ENCODE measurements around the gene DUSP2. TPM values are rescaled to one million over a fixed set of nuclear protein-coding genes. Genes with fewer than 3 reads are reported as not detected.

DUSP2 gene
- total and polyA plus RNA-seq, 9 of the 15 experiments (the other 6 are each of a cell fraction or from before 2014, with no cell fraction given): 0.04 to 0.18 TPM; not detected in 7

DNA sequence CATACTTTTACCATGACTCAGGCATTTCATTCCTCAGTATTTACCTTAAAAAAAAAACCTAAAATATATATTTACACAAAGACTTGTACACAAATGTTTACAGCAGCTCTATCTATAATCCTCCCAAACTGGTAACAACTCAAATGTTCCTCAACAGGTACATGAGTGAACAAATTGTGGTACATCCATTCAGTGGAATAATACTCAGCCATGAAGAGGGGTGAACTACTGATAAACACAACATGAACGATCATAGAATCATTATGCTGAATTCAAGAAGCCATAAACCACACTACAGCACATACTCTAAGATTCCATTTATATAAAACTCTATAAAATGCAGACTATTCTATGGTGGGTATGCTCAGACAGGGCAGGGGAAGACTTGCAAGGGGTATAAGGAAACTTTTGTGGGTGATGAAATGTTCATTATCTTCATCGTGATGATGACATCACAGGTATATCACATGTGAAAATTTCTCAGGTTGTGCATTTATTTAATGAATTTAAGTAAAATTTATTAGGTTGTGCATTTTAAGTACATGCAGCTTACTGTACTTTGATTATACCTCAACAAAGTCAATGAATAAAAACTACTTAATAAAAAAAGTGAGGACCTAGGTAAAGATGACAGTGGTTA lies 24.7 kb upstream of the DUSP2 start (continued):
- TF ChIP-seq ZNF24 (IDR thresholded peaks at IDR 0.05): peak; percentile 61

DNA sequence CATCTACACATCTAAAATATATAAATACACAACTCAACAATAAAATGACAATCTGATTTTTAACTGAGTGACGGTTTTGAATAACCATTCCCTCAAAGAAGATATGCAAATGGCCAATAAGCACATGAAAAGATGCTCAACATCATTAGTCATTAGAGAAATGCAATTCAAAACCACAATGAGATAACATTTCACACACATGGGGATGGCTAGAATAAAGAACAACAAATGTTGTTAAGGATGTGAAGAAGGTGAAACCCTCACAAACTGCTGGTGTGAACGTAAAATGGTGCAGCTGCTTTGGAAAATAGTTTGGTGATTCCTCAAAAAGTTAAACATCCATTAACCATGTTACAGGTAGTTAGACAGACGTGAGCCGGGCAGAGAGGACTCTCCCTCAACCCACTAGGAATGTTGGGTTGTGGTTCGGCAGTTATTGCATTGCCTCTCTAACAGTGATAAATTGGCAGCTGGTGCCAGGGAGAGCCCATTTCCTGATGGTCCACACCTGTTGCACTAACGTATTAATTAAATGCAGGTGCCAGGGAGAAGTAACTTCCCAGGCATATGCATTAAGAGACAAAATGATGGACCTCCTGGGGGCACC lies 22.3 kb upstream of the DUSP2 start:
- Histone ChIP-seq H3K79me2 (ENCODE audit: control insufficient read depth, insufficient read depth, low read length) (no peaks in the 10 kb centered on the region), H3K27me3 (ENCODE audit: control insufficient read depth in 2 of 2, insufficient read depth in 2 of 2, low read length in 2 of 2) (no peaks in the 10 kb centered on the region), H3K4me3 (no peak overlapping the region), H2AFZ (ENCODE audit: low read depth, low read length) (no peak overlapping the region), H3K9me3 (replicated peaks; ENCODE audit: control insufficient read depth, insufficient read depth, low read depth, low read length) (peaks cover 4% of the 10 kb centered on the region; the same call in 1 of the 2 replicates), H3K9ac (ENCODE audit: insufficient read depth in 1 of 2, low read depth in 2 of 2, low read length in 2 of 2) (no peak overlapping the region), H3K4me2 (ENCODE audit: insufficient read depth, low read length) (no peak overlapping the region), H3K27ac (ENCODE audit: extremely low read depth, low read depth, low read length) (no peak overlapping the region), H3K36me3 (ENCODE audit: control insufficient read depth, insufficient read depth, low read length) (no peaks in the 10 kb centered on the region), H3K4me1 (replicated peaks in 1 of 2; ENCODE audit: control insufficient read depth in 2 of 2, insufficient read depth in 2 of 2, low read length in 2 of 2) (peaks cover 2 to 21% of the 10 kb centered on the region in 2 experiments; a peak in 4 of 5 replicates), H4K20me1 (replicated peaks; ENCODE audit: control insufficient read depth, insufficient read depth, low read length) (no peaks in the 10 kb centered on the region), H3K9me1 (ENCODE audit: control insufficient read depth, insufficient read depth, low read length) (no peaks in the 10 kb centered on the region)
- intact Hi-C loops (cut with micrococcal nuclease): no loop called here
- DNase-seq (ENCODE audit: extremely low read depth in 1 of 4, low spot score in 3 of 4) (no peak), FAIRE-seq (peak; percentile 29), ATAC-seq (no peak)
- WGBS (ENCODE audit: insufficient coverage, low coverage, missing lambda C conversion rate): 27% methylated on average over 6 of the region's 6 CpGs
- ChIA-PET POLR2A (no interaction called here), CTCF (ENCODE audit: low intra/inter-chr PET ratio) (no interaction called here)
- in situ Hi-C loops (cut with MboI): no loop called here
- TF ChIP-seq ZBTB7A (IDR thresholded peaks at IDR 0.05; ENCODE audit: borderline replicate concordance, control insufficient read depth, low read depth, low read length): no peak
- TF ChIP-seq, protein P1, sequence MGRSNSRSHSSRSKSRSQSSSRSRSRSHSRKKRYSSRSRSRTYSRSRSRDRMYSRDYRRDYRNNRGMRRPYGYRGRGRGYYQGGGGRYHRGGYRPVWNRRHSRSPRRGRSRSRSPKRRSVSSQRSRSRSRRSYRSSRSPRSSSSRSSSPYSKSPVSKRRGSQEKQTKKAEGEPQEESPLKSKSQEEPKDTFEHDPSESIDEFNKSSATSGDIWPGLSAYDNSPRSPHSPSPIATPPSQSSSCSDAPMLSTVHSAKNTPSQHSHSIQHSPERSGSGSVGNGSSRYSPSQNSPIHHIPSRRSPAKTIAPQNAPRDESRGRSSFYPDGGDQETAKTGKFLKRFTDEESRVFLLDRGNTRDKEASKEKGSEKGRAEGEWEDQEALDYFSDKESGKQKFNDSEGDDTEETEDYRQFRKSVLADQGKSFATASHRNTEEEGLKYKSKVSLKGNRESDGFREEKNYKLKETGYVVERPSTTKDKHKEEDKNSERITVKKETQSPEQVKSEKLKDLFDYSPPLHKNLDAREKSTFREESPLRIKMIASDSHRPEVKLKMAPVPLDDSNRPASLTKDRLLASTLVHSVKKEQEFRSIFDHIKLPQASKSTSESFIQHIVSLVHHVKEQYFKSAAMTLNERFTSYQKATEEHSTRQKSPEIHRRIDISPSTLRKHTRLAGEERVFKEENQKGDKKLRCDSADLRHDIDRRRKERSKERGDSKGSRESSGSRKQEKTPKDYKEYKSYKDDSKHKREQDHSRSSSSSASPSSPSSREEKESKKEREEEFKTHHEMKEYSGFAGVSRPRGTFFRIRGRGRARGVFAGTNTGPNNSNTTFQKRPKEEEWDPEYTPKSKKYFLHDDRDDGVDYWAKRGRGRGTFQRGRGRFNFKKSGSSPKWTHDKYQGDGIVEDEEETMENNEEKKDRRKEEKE (IDR thresholded peaks at IDR 0.05; ENCODE audit: borderline replicate concordance in 1 of 2, control insufficient read depth in 1 of 2, low read depth in 2 of 2, low read length in 1 of 2): no peak
- no peak for TF ChIP-seq TAF9B (IDR thresholded peaks at IDR 0.05; ENCODE audit: partially characterized antibody)
- no peak for TF ChIP-seq ZBTB17 (CRISPR knock-in tag; IDR thresholded peaks at IDR 0.05)
- no peak for TF ChIP-seq KDM2B (CRISPR knock-in tag; IDR thresholded peaks at IDR 0.05)
- no peak for TF ChIP-seq SRSF9 (IDR thresholded peaks at IDR 0.05; ENCODE audit: borderline replicate concordance, low read depth, low read length)
- no peak for TF ChIP-seq ZNF707 (CRISPR knock-in tag; conservative IDR thresholded peaks at IDR 0.05)
- TF ChIP-seq COPS2 (conservative IDR thresholded peaks at IDR 0.05): no peak
- no peak for TF ChIP-seq ZFP36 (IDR thresholded peaks at IDR 0.05; ENCODE audit: low read depth, low read length, partially characterized antibody)
- TF ChIP-seq, protein P2, sequence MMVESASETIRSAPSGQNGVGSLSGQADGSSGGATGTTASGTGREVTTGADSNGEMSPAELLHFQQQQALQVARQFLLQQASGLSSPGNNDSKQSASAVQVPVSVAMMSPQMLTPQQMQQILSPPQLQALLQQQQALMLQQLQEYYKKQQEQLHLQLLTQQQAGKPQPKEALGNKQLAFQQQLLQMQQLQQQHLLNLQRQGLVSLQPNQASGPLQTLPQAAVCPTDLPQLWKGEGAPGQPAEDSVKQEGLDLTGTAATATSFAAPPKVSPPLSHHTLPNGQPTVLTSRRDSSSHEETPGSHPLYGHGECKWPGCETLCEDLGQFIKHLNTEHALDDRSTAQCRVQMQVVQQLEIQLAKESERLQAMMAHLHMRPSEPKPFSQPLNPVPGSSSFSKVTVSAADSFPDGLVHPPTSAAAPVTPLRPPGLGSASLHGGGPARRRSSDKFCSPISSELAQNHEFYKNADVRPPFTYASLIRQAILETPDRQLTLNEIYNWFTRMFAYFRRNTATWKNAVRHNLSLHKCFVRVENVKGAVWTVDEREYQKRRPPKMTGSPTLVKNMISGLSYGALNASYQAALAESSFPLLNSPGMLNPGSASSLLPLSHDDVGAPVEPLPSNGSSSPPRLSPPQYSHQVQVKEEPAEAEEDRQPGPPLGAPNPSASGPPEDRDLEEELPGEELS (CRISPR knock-in tag; IDR thresholded peaks at IDR 0.05; ENCODE audit: borderline replicate concordance): no peak
- no peak for TF ChIP-seq CHCHD3 (CRISPR knock-in tag; IDR thresholded peaks at IDR 0.05)
- no peak for TF ChIP-seq RAD51 (IDR thresholded peaks at IDR 0.05; ENCODE audit: borderline replicate concordance, low read depth)
- BruUV-seq (replicated peaks): no TSS peak

Measured in K562 (cell line).